IPS DF 4.7 (cell line): Measurements from ENCODE around the gene DCC.

ENCODE experiments used
- DNase-seq: peaks from one replicate; pipeline ENCODE4 v3.0.0-alpha.2; 2013; ENCODE audit warnings: low spot score; ENCODE audit errors: extremely low read depth

Gene DCC, protein sequence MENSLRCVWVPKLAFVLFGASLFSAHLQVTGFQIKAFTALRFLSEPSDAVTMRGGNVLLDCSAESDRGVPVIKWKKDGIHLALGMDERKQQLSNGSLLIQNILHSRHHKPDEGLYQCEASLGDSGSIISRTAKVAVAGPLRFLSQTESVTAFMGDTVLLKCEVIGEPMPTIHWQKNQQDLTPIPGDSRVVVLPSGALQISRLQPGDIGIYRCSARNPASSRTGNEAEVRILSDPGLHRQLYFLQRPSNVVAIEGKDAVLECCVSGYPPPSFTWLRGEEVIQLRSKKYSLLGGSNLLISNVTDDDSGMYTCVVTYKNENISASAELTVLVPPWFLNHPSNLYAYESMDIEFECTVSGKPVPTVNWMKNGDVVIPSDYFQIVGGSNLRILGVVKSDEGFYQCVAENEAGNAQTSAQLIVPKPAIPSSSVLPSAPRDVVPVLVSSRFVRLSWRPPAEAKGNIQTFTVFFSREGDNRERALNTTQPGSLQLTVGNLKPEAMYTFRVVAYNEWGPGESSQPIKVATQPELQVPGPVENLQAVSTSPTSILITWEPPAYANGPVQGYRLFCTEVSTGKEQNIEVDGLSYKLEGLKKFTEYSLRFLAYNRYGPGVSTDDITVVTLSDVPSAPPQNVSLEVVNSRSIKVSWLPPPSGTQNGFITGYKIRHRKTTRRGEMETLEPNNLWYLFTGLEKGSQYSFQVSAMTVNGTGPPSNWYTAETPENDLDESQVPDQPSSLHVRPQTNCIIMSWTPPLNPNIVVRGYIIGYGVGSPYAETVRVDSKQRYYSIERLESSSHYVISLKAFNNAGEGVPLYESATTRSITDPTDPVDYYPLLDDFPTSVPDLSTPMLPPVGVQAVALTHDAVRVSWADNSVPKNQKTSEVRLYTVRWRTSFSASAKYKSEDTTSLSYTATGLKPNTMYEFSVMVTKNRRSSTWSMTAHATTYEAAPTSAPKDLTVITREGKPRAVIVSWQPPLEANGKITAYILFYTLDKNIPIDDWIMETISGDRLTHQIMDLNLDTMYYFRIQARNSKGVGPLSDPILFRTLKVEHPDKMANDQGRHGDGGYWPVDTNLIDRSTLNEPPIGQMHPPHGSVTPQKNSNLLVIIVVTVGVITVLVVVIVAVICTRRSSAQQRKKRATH (N-terminal part only)

DNA sequence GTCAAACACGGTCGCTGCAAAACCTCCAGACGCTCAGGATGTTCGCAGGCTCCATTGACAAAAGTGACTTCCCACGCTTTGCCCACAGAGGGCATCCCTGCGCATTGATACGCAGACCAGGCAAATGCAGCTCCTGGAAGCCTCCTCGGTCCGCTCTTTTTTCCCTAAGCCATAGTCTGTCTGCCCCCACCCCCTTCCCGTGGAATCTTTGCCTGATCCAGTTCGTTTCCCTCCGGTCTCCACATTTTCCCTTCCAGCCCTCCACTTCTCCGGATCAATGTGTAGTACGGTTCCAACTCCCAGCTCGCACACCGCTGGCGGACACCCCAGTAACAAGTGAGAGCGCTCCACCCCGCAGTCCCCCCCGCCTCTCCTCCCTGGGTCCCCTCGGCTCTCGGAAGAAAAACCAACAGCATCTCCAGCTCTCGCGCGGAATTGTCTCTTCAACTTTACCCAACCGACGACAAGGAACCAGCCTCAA, at the start of gene DCC:
TSS of gene DCC (plus strand) at position 307 of the 481 bp plus-strand sequence. CDS start 591 bp downstream, outside the sequence.
- no peak for DNase-seq

DNA sequence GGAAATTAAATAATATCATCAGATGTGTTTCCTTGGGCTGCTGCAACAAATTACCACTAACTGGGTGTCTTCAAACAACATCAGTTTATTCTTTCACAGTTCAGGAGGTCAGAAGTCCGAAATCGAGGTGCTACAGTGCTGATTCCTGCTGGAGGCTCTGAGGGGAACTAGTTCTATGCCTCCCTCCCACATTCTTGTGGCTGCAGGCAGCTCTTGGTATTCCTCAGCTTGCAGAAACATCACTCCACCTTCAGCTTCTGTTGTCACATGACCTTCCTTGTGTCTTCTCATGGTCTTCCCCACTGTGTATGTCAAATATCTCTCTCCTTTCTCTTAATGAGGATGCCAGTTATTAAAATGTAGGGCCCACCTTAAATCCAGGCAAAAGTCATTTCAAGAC, 29.3 kb upstream of the DCC start:
- DNase-seq, result no peak

DNA sequence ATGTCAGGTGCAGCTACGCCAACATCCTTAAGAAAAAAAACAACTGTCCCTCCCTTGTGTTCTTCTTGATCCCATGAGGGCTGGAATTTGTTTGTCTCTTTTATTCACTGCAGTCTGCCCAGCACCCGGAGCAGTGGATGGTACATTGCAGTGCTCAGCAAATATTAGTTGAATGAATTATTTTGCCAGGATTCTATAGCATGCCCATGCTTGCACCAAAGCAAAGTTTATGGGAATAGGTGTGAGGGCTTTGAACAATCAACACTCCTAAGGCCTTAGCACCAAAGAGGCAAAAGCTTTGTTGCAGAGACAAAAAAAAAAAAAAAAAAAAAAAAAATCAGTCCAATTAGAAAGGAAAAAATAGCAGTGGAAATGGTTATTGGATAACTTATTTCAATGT, 28.7 kb upstream of the DCC start:
- no peak for DNase-seq

DNA sequence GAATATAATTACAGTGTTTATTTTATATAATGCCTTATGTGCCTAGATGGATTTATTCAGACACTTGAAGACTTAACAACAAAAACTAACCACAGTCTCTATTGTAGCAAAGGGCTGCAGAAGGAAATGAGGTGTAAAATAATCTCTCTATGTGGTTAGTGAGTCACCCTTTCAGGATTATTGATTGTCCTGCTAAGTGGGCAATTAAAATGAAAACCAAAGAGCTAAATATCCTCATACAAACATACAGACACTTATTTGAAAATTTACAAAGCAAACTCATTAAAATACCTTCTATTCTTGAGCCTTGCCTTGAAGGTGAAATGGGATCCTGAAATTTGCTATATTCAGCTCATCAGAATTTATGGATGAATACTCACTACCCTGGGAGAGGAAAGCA, 27.7 kb upstream of the DCC start:
- DNase-seq, result no peak

DNA sequence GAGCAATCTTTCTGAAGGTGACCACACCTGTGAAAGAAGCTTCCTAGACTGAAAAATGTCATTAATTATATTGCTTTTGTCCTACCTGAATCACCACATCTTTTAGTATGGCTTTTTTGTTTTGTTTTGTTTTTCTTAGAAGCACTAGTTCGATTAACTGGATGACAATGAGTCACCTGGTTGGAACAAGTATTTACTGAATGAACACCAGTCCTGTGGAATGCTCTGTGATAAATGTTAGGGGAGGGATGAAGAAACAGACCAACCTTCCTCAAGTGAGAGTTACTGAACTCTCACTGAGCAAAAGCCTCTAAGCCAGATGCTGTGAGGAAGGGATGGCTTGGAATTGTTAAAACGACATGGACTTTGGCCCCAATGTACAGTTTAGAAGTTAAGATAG, 26.8 kb upstream of the DCC start:
- no peak for DNase-seq

DNA sequence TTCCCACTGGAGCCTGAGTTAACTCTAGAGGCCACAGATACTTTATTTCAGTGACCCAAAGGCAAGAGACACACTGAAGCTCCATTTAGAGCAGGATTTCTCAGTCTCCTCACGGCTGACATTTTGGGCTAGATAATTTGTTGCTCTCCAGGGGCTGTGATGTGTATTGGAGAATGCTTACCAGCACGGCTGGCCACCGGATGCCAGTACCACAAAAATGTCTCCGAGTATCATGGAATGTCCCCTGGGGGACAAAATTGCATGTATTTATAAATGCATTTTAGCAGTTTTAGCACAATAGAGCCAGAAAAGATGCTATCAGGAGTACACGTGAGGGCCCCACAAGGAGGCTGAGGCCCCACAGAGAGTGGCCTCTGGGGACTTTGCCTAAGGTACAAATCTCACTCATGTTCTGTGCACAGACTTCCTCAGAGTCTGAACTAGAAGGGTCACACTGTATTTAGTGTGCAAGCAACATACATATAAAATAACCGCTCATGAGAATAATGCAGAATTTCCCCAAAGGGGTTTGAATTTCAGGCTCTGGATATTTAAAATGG, 20.5 kb upstream of the DCC start:
- DNase-seq, result no peak

DNA sequence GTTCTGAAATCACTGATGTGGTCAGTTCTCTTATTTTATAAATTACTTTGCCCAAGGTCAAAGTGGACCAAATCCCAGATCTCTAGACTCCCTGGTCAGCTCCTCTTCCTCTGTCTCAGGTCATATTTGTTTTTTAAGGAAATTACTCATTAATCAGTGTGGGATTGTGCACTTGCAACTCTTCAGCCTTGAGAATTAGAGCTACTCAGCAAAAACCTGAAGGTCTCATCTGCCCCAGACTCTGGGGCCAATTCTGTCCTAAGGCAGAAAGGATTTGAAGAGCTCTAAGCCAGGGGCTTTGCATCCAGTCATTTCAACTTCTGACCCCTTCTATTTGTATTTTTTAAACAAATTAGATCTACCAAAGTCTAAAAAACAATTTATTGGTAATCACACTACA, 17.7 kb upstream of the DCC start:
- DNase-seq, result no peak

DNA sequence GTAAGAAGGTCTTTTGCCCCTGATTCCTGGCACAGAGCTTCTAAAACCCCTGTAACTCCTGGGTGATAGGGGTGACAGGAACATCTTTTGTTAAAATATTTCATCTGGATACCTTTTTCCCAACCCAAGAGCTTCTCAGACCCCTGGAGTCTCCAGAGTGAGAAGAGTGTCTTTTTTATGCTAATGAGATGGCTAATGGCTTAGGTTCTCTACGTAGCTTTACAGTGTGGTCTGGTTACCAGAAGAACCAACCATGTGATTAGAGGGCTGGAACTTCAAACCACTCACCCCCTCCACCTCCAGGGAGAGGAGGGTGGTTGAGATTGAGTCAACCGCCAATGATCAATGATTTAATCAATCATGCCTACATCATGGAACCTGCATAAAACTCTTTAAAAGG, 16.2 kb upstream of the DCC start:
- no peak for DNase-seq

DNA sequence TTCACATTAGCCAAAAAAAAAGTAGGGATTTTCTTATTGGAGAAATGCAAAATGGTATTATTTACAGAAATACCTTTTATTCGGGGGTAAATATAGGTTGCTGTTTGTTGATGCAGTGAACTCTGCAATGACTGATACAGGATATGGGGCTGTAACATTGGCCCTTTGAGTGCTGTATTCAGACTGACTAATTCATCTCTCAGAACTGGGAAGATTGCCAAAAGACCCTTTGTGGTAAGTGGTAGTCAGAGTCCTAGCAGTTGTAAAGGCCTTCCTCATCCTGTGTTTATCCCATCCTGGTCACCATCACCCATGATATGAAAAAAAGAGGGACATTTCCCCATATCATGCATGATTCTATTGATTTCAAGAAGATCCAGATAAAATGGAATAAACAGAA, 14.0 kb upstream of the DCC start:
- DNase-seq, result no peak

DNA sequence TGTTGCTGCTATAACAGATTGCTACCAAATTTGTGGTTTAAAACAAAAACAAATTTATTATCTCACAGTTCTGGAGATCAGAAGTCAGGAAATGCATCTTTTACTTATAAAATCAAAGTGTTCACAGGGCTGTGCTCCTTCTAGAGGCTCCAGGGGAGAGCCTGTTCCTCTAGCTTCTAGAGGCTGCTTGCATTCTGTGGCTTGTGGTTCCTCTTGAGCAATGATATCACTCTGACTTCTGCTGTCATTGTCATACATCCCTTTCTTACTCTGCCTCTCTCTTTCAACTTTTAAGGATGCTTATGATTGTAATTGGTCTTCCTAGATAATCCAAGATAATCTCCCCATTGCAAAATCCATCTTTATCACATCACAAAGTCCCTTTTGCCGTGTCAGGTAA, 6.1 kb upstream of the DCC start:
- DNase-seq, result no peak

DNA sequence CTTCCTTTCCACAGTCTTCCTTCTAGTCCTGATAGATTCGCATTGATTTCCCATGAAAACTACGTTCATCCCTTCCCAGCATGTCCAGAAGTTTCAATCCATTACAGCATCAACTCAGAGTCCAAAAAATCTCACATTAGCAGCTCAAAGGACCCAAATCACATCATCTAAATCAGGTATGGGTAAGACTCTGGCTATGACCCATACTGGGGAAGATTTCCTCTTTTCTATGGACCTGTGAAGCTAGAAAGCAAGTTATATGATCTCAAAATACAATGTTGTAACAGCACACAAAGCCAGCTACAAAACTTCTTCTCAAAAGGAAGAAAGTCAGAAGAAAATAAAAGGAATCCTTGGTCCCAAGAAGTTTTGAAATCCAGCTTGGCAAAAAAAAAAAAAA, 5.7 kb upstream of the DCC start:
- no peak for DNase-seq

DNA sequence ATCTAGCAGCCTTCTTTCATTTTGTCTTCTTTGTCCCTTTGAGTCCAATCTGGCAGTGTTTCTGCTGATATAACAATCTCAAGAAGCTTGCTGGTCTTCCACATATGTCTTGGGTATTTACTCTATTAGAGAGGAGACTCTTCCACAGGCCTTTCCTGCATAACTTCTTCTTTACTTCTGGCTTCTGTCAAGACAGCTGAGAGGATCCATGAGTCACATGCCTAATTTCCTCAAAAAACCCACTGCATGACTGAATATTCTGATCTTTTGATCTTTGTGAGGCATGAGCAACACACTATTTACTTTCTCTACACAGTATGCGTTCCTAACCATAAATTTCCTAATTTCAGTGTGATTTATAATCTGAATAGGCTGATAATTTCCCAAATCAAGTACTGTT, 5.1 kb upstream of the DCC start:
- no peak for DNase-seq

DNA sequence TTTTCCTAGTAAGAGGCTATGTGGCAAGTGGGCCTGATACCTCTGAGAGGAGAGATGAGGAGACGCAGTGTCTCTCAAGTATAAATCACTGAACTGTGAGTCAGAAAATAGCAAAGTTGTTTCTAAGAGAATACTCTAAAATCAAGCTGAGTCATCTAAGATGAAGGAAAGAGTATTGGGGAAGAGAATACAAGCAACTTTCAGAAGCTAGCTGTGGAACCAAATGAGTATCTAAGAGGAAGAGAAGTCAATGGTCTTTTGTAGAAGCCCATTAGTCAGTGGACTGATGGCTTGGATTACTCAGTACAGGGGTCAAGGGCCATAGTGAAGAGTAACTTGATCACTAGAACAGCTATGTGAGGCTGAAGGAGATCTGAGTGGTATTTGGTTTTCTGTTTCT, 2.7 kb upstream of the DCC start:
- DNase-seq, result no peak

DNA sequence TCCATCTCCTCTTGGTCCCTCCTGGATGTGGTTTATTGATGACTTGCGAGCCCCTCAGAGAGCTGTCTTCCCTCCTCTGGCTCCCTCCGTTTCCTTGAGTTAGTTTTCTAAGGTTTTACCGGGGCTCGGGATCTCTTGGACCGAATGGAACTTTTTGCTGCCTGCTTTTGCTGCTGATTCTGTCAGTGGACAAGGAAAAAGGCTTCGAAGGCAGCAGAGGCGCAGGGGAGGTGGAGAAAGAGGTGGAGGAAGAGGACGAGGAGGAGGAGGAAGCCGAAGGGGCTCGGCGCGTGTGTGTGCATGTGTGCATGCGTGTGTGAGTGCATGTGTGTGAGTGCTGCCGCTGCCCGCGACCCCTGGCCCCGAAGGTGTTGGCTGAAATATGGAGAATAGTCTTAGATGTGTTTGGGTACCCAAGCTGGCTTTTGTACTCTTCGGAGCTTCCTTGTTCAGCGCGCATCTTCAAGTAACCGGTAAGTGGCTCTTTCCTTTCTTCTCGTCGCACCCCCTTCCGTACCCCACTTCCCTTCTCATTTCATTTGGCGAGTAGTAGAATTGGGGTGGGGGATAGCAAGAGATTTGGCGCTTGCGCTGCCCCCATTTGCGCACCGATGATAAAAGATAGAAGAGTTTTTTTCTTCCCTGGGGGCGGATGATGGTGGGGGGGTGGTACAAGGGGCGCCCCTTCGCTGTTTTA, 557 bp downstream of the DCC start:
- DNase-seq, result no peak

DNA sequence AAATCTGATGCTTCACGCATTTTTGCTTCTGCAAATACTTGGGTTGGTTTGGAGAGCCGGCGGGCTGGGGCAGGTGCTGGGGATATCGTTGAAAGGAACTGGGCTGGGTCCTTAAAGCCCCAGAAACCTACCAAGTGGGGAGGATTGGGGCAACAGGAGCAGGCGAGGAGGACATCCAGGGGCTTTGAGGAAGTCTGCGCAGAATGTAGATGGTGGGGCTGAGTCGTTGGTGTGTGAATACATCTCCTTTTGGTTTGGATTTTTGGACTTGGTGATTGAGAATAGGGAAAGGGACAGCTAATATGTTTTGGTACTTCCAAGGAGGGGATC, 1.1 kb downstream of the DCC start:
- DNase-seq, result no peak

DNA sequence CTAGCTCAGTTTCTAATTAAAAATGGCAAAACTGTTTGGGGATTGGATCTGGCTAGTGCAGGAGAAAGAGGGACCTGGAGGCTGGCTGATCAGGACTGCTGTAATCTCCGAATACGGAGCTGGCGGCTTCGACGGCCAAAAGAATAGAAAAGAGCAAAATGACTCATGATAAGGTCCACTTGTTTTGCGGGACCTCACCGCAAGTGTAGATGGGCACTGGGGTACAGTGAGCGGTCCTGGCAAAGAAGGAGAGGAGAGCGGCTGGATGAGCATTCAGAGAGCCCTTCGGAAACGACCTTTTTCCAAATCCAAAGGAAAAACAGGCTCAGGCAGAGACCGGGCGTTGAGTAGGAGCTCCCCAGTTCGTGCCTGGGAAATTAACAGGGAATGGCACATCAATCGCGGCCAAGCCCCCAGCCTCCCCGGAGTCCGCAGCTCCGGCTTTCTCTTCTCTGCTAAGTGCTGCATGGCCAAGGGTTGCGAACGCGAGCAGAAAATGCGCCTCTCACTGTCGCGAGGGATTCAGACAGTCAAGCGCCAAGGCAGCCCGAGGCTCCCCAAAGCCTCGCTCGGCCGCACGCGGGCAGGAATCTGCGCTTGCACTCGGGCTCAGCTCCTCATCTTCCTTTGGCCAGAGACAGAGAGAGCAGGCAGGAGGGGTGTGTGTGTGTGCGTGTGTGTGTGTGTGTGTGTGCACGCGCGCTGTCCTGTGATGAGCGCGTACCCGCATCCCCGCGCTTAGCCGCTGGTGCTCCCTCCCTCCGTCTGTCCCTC, 1.8 kb downstream of the DCC start:
- no peak for DNase-seq

DNA sequence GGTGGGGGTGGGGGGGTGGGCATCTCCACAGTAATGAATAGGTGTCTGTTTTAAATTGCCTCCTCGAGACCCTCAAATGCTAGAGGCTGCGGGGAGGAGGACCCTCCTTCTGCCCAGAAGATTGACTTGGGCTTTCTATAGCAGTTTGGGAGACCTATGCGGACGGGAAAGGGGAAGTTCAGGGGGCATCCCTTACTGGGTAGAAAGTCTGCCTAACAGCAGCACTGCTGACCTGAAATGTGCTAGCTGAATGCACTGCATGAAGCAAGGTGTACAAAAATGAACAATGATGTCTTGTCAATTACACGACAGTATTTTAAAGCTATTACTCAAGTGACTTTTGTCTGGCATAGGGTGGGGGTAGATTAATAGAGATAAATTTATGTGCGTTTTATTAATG, 2.5 kb downstream of the DCC start:
- DNase-seq, result no peak

DNA sequence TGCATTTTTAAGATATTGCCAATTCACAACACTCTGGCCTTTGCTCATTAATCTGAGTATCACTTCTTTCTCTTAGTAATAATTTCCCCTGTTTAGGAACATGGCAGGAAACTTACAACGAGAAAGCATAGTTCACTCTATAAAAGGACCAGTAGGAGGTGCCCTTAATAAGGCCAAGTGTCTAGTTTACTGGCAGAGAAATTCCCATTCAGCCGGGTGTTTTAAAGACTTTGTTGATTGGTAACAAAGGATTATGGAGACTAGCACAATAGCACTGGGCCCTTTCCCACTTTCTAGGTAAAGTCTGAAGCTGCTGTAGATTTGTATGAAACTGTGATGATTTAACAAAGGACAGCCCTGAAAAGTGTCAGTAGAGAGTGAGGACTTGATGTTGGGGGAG, 3.1 kb downstream of the DCC start:
- DNase-seq, result no peak

DNA sequence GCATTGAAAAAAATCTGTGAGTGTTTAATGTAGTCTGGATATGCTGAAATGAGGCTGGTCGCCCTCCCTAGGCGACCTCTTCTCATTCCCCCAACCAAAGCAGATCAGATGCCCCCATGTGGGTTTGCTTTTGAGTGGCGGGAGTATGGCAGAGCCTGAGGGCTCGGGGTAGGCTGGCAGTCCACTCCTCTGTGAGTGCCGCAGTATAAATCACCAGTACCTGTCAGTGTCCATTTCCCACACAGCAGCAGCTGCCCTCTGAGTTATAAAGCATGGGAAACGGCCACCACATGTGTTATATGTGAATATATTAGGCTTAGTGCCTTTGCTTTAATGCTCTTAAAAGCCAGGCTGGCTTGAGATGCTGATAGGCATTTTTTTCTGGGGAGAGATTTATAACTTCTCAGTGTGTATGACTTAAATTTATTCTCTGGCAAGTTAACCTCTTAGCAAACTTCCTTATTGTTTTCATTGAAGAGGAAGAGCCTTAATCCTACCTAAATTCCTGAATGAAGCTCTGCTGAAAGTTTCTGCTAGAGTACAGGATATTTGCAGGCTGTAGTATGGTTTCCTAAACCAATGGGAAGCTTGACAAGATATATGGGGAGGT, 3.8 kb downstream of the DCC start:
- no peak for DNase-seq

DNA sequence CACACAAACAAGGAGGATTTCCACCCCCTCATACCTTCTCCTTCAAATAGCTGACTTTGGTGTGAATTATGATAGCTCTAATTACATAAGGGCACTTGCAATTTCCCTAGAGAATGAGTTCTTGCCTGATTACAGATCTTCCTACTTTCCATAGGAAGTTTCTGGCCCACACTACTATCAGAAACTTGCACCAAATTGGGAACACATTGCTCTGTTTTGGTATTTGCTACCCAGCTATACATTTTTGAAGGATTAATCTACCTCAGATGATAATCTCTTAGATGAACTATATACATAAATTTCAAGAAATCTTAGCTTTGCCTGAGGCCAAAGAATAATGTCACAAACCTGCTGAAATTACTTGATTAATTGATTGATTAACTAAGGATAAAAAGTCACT, 4.9 kb downstream of the DCC start:
- DNase-seq, result no peak
